HepG2 (cell line): ENCODE results near the gene CCL3.

ENCODE experiments used
- ARHGAP35 ChIP-seq: sonication (generic); formaldehyde crosslinking; IDR thresholded peaks from 2 replicates; pipeline ENCODE4 v1.9.0; 2022; ENCODE audit warnings: mild to moderate bottlenecking, inconsistent platforms, moderate library complexity, missing genetic modification reagents, borderline replicate concordance
- ARNT2 ChIP-seq: sonication (generic); formaldehyde crosslinking; IDR thresholded peaks from 2 replicates; pipeline ENCODE4 v1.8.0; 2022; ENCODE audit warnings: mild to moderate bottlenecking, low read depth, missing genetic modification reagents, moderate library complexity
- CBFB ChIP-seq: sonication (generic); formaldehyde crosslinking; IDR thresholded peaks from 2 replicates; pipeline ENCODE4 v1.4.0; 2020; ENCODE audit warnings: missing genetic modification reagents
- CTCF ChIP-seq: sonication (generic); formaldehyde crosslinking; IDR thresholded peaks from 2 replicates; pipeline ENCODE4 v1.5.0; 2020; ENCODE audit warnings: mild to moderate bottlenecking, missing genetic modification reagents, moderate library complexity
- POLR2AphosphoS5 ChIP-seq: IDR thresholded peaks from 2 replicates; pipeline ENCODE4 v1.6.1; 2012; ENCODE audit warnings: low read depth, low read length
- SOX6 ChIP-seq, 2 experiments: fragments of 450-650 bp in 1 of 2; sonication (generic) in 1 of 2; formaldehyde crosslinking in 1 of 2; IDR thresholded peaks; 2 replicates each; pipeline versions ENCODE4 v1.4.0 to v1.6.1; 2017 to 2020; ENCODE audit warnings: antibody characterized with exemption in 1 of 2, mild to moderate bottlenecking in 1 of 2, missing genetic modification reagents in 1 of 2
- TEAD3 ChIP-seq: optimal IDR thresholded peaks from 2 replicates; pipeline ENCODE3; 2016; ENCODE audit warnings: borderline replicate concordance
- ZNF350 ChIP-seq: sonication (generic); formaldehyde crosslinking; IDR thresholded peaks from 2 replicates; pipeline ENCODE4 v1.4.0; 2020; ENCODE audit warnings: mild to moderate bottlenecking, low read depth, missing genetic modification reagents, borderline replicate concordance
- TF ChIP-seq, protein P1 (sequence below): sonication (generic); formaldehyde crosslinking; IDR thresholded peaks from 2 replicates; pipeline ENCODE4 v1.5.1; 2020; ENCODE audit warnings: missing genetic modification reagents, mild to moderate bottlenecking, borderline replicate concordance
- TF ChIP-seq, protein P2 (sequence below): IDR thresholded peaks from 2 replicates; pipeline ENCODE4 v1.6.1; 2012; ENCODE audit warnings: inconsistent platforms

DNA sequence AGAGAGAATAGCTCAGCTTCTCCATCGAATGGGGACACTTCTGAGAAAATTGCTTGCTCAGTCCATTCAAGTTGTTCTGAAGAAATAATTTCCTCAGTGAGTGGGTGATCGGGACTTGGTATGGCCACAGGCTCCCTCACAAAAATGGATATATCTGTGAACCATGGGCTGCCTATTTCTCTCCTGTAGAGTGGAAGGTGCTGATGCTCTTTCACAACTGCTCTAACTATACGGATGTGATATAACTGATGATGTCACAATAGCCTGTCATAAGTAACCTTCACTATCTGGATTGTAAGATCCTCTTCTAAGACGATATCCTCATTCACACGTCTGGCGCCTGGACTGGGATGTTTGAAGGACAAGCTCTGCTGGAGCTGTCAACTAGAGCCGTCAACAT lies 30.5 kb downstream of the CCL3 start:
- TF ChIP-seq CTCF (CRISPR knock-in tag), result no peak
- TF ChIP-seq, protein P1, sequence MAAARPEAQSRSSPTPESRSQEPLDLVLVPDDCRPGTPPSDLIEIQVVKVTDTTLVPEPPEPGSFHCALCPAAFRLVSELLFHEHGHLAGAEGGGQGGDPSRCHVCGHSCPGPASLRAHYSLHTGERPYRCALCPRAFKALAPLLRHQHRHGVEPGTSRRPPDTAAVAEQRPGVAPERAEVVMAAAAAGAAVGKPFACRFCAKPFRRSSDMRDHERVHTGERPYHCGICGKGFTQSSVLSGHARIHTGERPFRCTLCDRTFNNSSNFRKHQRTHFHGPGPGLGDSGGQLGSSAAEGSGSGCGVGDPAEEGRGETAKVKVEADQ, result no peak
- TF ChIP-seq, protein P2, sequence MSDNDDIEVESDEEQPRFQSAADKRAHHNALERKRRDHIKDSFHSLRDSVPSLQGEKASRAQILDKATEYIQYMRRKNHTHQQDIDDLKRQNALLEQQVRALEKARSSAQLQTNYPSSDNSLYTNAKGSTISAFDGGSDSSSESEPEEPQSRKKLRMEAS, result no peak
- TF ChIP-seq SOX6 (IDR thresholded peaks at IDR 0.05), result no peak
- TF ChIP-seq SOX6 (CRISPR knock-in tag; IDR thresholded peaks at IDR 0.05), result no peak
- no peak for TF ChIP-seq ARHGAP35 (CRISPR knock-in tag)
- no peak for TF ChIP-seq ZNF350
- TF ChIP-seq ARNT2 (CRISPR knock-in tag), result no peak
- no peak for TF ChIP-seq TEAD3 (CRISPR knock-in tag)
- no peak for TF ChIP-seq CBFB (CRISPR knock-in tag)
- no peak for TF ChIP-seq POLR2AphosphoS5
